IMR-90 (cell line): ENCODE results near the gene TGM6. TPM values are rescaled to one million over a fixed set of nuclear protein-coding genes. Genes with fewer than 3 reads are reported as not detected.

Experiments
- ATAC-seq: fragments of 200-7000 bp; cut with Tn5 transposase; 2 replicates; pipeline ENCODE4 v1.9.1; 2020; ENCODE audit warnings: low read depth, mild to moderate bottlenecking, moderate library complexity
- BruUV-seq: library from RNA; stranded (reverse); fragments of 400-500 nt; replicated peaks from 2 replicates; lab custom pipeline; 2021; lab: Mats Ljungman, UMichigan
- CTCF ChIA-PET: fragments of 300-600 bp; formaldehyde crosslinking; extraction: SDS; loops from one replicate; lab custom pipeline; 2021; ENCODE audit warnings: antibody characterized with exemption; lab: Yijun Ruan, JAX
- POLR2A ChIA-PET: fragments of 300-600 bp; sonication (Branson Sonifier 250); formaldehyde crosslinking; loops from one replicate; lab custom pipeline; 2022; ENCODE audit warnings: antibody characterized with exemption; ENCODE audit not compliant: unreplicated experiment; lab: Charles Lee
- DNase-seq: peaks from one replicate; pipeline ENCODE4 v3.0.0; 2013
- H2AFZ ChIP-seq: replicated peaks from 2 replicates; pipeline ENCODE3; 2013; ENCODE audit warnings: low read length, mild to moderate bottlenecking; ENCODE audit not compliant: poor library complexity
- H2AK5ac ChIP-seq: 2 replicates; pipeline ENCODE4 v1.6.1; 2013; ENCODE audit warnings: low read depth, low read length, inconsistent platforms
- H2AK9ac ChIP-seq: replicated peaks from 2 replicates; pipeline ENCODE3; 2013; ENCODE audit warnings: mild to moderate bottlenecking, low read depth, low read length, moderate library complexity; ENCODE audit not compliant: poor library complexity
- H2BK120ac ChIP-seq: 2 replicates; pipeline ENCODE4 v1.6.1; 2013; ENCODE audit warnings: low read depth, low read length, inconsistent platforms
- H2BK15ac ChIP-seq: 3 replicates; pipeline ENCODE4 v1.6.1; 2013; ENCODE audit warnings: low read depth, low read length, inconsistent platforms
- H2BK20ac ChIP-seq: 2 replicates; pipeline ENCODE4 v1.6.1; 2013; ENCODE audit warnings: low read depth, mild to moderate bottlenecking, inconsistent platforms, low read length, moderate library complexity
- H2BK5ac ChIP-seq: 2 replicates; pipeline ENCODE4 v1.6.1; 2013; ENCODE audit warnings: mild to moderate bottlenecking, low read depth, low read length, inconsistent platforms; ENCODE audit not compliant: poor library complexity, severe bottlenecking
- H3K14ac ChIP-seq: replicated peaks from 2 replicates; pipeline ENCODE4 v1.6.1; 2013; ENCODE audit warnings: low read depth, low read length, inconsistent platforms
- H3K18ac ChIP-seq: 2 replicates; pipeline ENCODE4 v1.6.1; 2013; ENCODE audit warnings: low read depth, low read length, control low read depth
- H3K23ac ChIP-seq: 2 replicates; pipeline ENCODE4 v1.6.1; 2013; ENCODE audit warnings: low read depth, low read length, inconsistent platforms
- H3K27ac ChIP-seq: 2 replicates; pipeline ENCODE4 v1.5.1; 2013; ENCODE audit warnings: mild to moderate bottlenecking, control low read depth, low read length; ENCODE audit not compliant: insufficient read depth
- H3K27me3 ChIP-seq: 2 replicates; pipeline ENCODE4 v1.6.1; 2013; ENCODE audit warnings: low read length; ENCODE audit not compliant: control insufficient read depth, insufficient read depth
- H3K36me3 ChIP-seq: 2 replicates; pipeline ENCODE4 v1.6.1; 2013; ENCODE audit warnings: low read length, mixed read lengths; ENCODE audit not compliant: control insufficient read depth, insufficient read depth
- H3K4ac ChIP-seq: 2 replicates; pipeline ENCODE4 v1.6.1; 2013; ENCODE audit warnings: low read depth, low read length, inconsistent platforms
- H3K4me1 ChIP-seq: 2 replicates; pipeline ENCODE4 v1.6.1; 2013; ENCODE audit warnings: low read length, mixed read lengths; ENCODE audit not compliant: control insufficient read depth, insufficient read depth
- H3K4me2 ChIP-seq: 2 replicates; pipeline ENCODE4 v1.6.1; 2013; ENCODE audit warnings: low read depth, mild to moderate bottlenecking, control low read depth, low read length, moderate library complexity
- H3K4me3 ChIP-seq: 2 replicates; pipeline ENCODE4 v1.5.1; 2013; ENCODE audit warnings: low read depth, mild to moderate bottlenecking, control low read depth, low read length, moderate library complexity; ENCODE audit not compliant: insufficient read depth
- H3K56ac ChIP-seq: 2 replicates; pipeline ENCODE4 v1.6.1; 2013; ENCODE audit warnings: low read length, inconsistent platforms; ENCODE audit not compliant: insufficient read depth; ENCODE audit errors: extremely low read depth
- H3K79me1 ChIP-seq, 2 experiments: 2 replicates each; pipeline ENCODE4 v1.6.1; 2013; ENCODE audit warnings: low read length in 2 of 2, inconsistent platforms in 1 of 2, low read depth in 1 of 2
- H3K9ac ChIP-seq: 2 replicates; pipeline ENCODE4 v1.6.1; 2013; ENCODE audit warnings: low read depth, low read length, control low read depth
- H3K9me1 ChIP-seq: 2 replicates; pipeline ENCODE4 v1.6.1; 2013; ENCODE audit warnings: low read length, inconsistent platforms; ENCODE audit not compliant: insufficient read depth
- H3K9me3 ChIP-seq: 2 replicates; pipeline ENCODE4 v1.6.1; 2013; ENCODE audit warnings: low read length; ENCODE audit not compliant: control insufficient read depth, insufficient read depth
- H4K20me1 ChIP-seq: 2 replicates; pipeline ENCODE4 v1.6.1; 2013; ENCODE audit warnings: low read length, inconsistent platforms; ENCODE audit not compliant: insufficient read depth
- H4K5ac ChIP-seq: 2 replicates; pipeline ENCODE4 v1.6.1; 2013; ENCODE audit warnings: mild to moderate bottlenecking, low read depth, low read length, control low read depth
- H4K8ac ChIP-seq, 2 experiments: 2 replicates each; pipeline ENCODE4 v1.6.1; 2013; ENCODE audit warnings: low read depth in 2 of 2, low read length in 2 of 2, control low read depth in 1 of 2, inconsistent platforms in 1 of 2
- H4K91ac ChIP-seq: 2 replicates; pipeline ENCODE4 v1.6.1; 2013; ENCODE audit warnings: low read depth, low read length, inconsistent platforms; ENCODE audit not compliant: insufficient read depth
- BHLHE40 ChIP-seq: fragments of 150-350 bp; IDR thresholded peaks from 2 replicates; pipeline ENCODE4 v1.6.1; 2016; ENCODE audit warnings: mild to moderate bottlenecking, low read depth, low read length
- CEBPB ChIP-seq: IDR thresholded peaks from 2 replicates; pipeline ENCODE4 v1.6.1; 2012; ENCODE audit warnings: low read depth, low read length, improper control_type of control experiment
- CHD1 ChIP-seq: IDR thresholded peaks from 2 replicates; pipeline ENCODE4 v1.6.1; 2012; ENCODE audit warnings: low read depth, low read length, improper control_type of control experiment
- FOS ChIP-seq: fragments of 150-350 bp; IDR thresholded peaks from 2 replicates; pipeline ENCODE4 v1.6.1; 2016; ENCODE audit warnings: low read depth, low read length
- MAFK ChIP-seq: IDR thresholded peaks from 2 replicates; pipeline ENCODE4 v1.6.1; 2012; ENCODE audit warnings: low read depth, low read length, improper control_type of control experiment
- MAZ ChIP-seq: IDR thresholded peaks from 2 replicates; pipeline ENCODE4 v1.6.1; 2012; ENCODE audit warnings: low read depth, mild to moderate bottlenecking, low read length, improper control_type of control experiment, moderate library complexity, borderline replicate concordance
- MXI1 ChIP-seq: IDR thresholded peaks from 2 replicates; pipeline ENCODE4 v1.6.1; 2012; ENCODE audit warnings: low read depth, mild to moderate bottlenecking, low read length, moderate library complexity, borderline replicate concordance
- NFE2L2 ChIP-seq: fragments of 150-350 bp; IDR thresholded peaks from 2 replicates; pipeline ENCODE4 v1.6.1; 2016; ENCODE audit warnings: low read depth, mild to moderate bottlenecking, low read length
- POLR2A ChIP-seq: IDR thresholded peaks from 2 replicates; pipeline ENCODE4 v1.6.1; 2012; ENCODE audit warnings: mild to moderate bottlenecking, low read depth, low read length
- RAD21 ChIP-seq: IDR thresholded peaks from 2 replicates; pipeline ENCODE4 v1.6.1; 2012; ENCODE audit warnings: low read length, improper control_type of control experiment
- RCOR1 ChIP-seq: IDR thresholded peaks from 2 replicates; pipeline ENCODE4 v1.6.1; 2012; ENCODE audit warnings: mild to moderate bottlenecking, low read length, improper control_type of control experiment; ENCODE audit not compliant: insufficient replicate concordance
- RFX5 ChIP-seq: IDR thresholded peaks from 2 replicates; pipeline ENCODE4 v1.8.0; 2012; ENCODE audit warnings: low read depth, mild to moderate bottlenecking, low read length, moderate library complexity
- SMC3 ChIP-seq: fragments of 150-350 bp; IDR thresholded peaks from 2 replicates; pipeline ENCODE4 v1.6.1; 2016; ENCODE audit warnings: low read depth, mild to moderate bottlenecking, antibody characterized with exemption, low read length, moderate library complexity
- WGBS, 2 experiments: methylation state at CpG; one replicate each; pipeline versions ENCODE4 v1.1.5 to v1.1.7; 2013; ENCODE audit warnings: missing lambda C conversion rate in 2 of 2; ENCODE audit not compliant: insufficient read length in 1 of 2; ENCODE audit errors: extremely low coverage in 2 of 2; 5-methylcytosine and 5-hydroxymethylcytosine counted together
- dilution Hi-C: fragments of 300-500 bp; cut with HindIII; formaldehyde crosslinking; loops from one replicate; pipeline ENCODE4 v1.14.3; 2018; ENCODE audit warnings: low sequenced_read_pairs; ENCODE audit not compliant: unreplicated experiment
- in situ Hi-C: fragments of 300-500 bp; cut with MboI; formaldehyde crosslinking; loops from 3 replicates; pipeline ENCODE4 v1.14.3; 2019; ENCODE audit warnings: low sequenced_read_pairs, inconsistent platforms, mixed read lengths
- intact Hi-C: fragments of 100-400 bp; cut with micrococcal nuclease; formaldehyde crosslinking; loops from 2 replicates; pipeline ENCODE4 v1.10.0; 2022
- polyA plus RNA-seq, 3 experiments: library from polyadenylated mRNA; depleted of rRNA; stranded (reverse); fragments of >200 nt; gene quantifications; 2 replicates each; pipeline ENCODE4 v1.2.3, GENCODE V29; 2012; ENCODE audit warnings: low replicate concordance in 1 of 3
- total RNA-seq: library from RNA; depleted of rRNA; stranded (reverse); fragments of >200 nt; gene quantifications from 2 replicates; pipeline ENCODE4 v1.2.3, GENCODE V29; 2012
- TF ChIP-seq, protein P1 (sequence below): fragments of 150-350 bp; IDR thresholded peaks from 2 replicates; pipeline ENCODE4 v1.6.1; 2017; ENCODE audit warnings: mild to moderate bottlenecking, antibody characterized with exemption, low read length, low read depth
- TF ChIP-seq, protein P2 (sequence below): fragments of 150-350 bp; IDR thresholded peaks from 2 replicates; pipeline ENCODE4 v1.6.1; 2016; ENCODE audit warnings: low read depth, mild to moderate bottlenecking, low read length, moderate library complexity, borderline replicate concordance
- TF ChIP-seq, protein P3 (sequence below): conservative IDR thresholded peaks from 2 replicates; pipeline ENCODE4 v1.5.1; 2012; ENCODE audit warnings: mild to moderate bottlenecking, low read depth, low read length, improper control_type of control experiment

TGM6 gene
- total and polyA plus RNA-seq, 2 of the 4 experiments (the other 2 are of a cell fraction): not detected

- Histone ChIP-seq H3K79me1 (no peaks in the 10 kb centered on the region), H2BK5ac (no peak overlapping the region), H3K18ac (no peak overlapping the region), H3K27ac (no peak overlapping the region), H4K5ac (no peak overlapping the region), H3K27me3 (peaks cover 11% of the 10 kb centered on the region), H4K20me1 (no peaks in the 10 kb centered on the region), H3K4me3 (no peak overlapping the region), H3K56ac (no peak overlapping the region), H3K4me1 (no peaks in the 10 kb centered on the region), H2AFZ (no peak overlapping the region), H3K36me3 (no peaks in the 10 kb centered on the region), H4K91ac (no peak overlapping the region), H3K4me2 (no peak overlapping the region), H4K8ac (no peak overlapping the region), H2AK5ac (no peak overlapping the region), H2AK9ac (peak overlapping the region; percentile 25), H3K14ac (no peak overlapping the region), H2BK120ac (no peak overlapping the region), H2BK20ac (no peak overlapping the region), H3K23ac (no peak overlapping the region), H2BK15ac (no peak overlapping the region), H3K4ac (no peak overlapping the region), H3K9me1 (no peaks in the 10 kb centered on the region), H3K9me3 (no peaks in the 10 kb centered on the region), H3K9ac (no peak overlapping the region)
- in situ Hi-C loops (no loop called here), intact Hi-C loops (no loop called here), dilution Hi-C loops (no loop called here)
- BruUV-seq: no TSS peak
- ATAC-seq: no peak
- POLR2A ChIA-PET: interaction anchor here (0.7 kb wide), 1 partner anchor 461 kb away, joined by 3 read pairs; no protein-coding TSS in a partner anchor
- CTCF ChIA-PET: no interaction called here
- no peak for DNase-seq
- TF ChIP-seq MAFK (no peak), MAZ (no peak), POLR2A (no peak), NFE2L2 (no peak), SMC3 (no peak), CEBPB (no peak), RFX5 (no peak), CHD1 (no peak), RAD21 (no peak), FOS (no peak), BHLHE40 (no peak), RCOR1 (no peak), MXI1 (no peak)
- TF ChIP-seq, protein P1, sequence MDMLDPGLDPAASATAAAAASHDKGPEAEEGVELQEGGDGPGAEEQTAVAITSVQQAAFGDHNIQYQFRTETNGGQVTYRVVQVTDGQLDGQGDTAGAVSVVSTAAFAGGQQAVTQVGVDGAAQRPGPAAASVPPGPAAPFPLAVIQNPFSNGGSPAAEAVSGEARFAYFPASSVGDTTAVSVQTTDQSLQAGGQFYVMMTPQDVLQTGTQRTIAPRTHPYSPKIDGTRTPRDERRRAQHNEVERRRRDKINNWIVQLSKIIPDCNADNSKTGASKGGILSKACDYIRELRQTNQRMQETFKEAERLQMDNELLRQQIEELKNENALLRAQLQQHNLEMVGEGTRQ: no peak
- TF ChIP-seq, protein P2, sequence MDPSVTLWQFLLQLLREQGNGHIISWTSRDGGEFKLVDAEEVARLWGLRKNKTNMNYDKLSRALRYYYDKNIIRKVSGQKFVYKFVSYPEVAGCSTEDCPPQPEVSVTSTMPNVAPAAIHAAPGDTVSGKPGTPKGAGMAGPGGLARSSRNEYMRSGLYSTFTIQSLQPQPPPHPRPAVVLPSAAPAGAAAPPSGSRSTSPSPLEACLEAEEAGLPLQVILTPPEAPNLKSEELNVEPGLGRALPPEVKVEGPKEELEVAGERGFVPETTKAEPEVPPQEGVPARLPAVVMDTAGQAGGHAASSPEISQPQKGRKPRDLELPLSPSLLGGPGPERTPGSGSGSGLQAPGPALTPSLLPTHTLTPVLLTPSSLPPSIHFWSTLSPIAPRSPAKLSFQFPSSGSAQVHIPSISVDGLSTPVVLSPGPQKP: no peak
- TF ChIP-seq, protein P3, sequence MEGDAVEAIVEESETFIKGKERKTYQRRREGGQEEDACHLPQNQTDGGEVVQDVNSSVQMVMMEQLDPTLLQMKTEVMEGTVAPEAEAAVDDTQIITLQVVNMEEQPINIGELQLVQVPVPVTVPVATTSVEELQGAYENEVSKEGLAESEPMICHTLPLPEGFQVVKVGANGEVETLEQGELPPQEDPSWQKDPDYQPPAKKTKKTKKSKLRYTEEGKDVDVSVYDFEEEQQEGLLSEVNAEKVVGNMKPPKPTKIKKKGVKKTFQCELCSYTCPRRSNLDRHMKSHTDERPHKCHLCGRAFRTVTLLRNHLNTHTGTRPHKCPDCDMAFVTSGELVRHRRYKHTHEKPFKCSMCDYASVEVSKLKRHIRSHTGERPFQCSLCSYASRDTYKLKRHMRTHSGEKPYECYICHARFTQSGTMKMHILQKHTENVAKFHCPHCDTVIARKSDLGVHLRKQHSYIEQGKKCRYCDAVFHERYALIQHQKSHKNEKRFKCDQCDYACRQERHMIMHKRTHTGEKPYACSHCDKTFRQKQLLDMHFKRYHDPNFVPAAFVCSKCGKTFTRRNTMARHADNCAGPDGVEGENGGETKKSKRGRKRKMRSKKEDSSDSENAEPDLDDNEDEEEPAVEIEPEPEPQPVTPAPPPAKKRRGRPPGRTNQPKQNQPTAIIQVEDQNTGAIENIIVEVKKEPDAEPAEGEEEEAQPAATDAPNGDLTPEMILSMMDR: no peak
- WGBS, 2 experiments: 74% methylated on average over 10 of the region's 17 CpGs; no CpG with 5 or more reads in 1 of the 2 experiments
Measured at GRCh38 chr20:2331901-2332565, 48.7 kb upstream of the TGM6 start.
